Type B pancreatic cell (in vitro differentiated cells): ENCODE results near the gene KIF18B. TPM values are rescaled to one million over a fixed set of nuclear protein-coding genes. Genes with fewer than 3 reads are reported as not detected.

Source experiments
- DNase-seq: peaks from one replicate; pipeline ENCODE4 v3.0.0; 2021; ENCODE audit warnings: mixed read lengths; ENCODE audit not compliant: unreplicated experiment; ENCODE audit errors: extremely low spot score
- H3K27ac Mint-ChIP-seq: 2 replicates; pipeline ENCODE4 v1.8.0; 2021; ENCODE audit warnings: mild to moderate bottlenecking, mixed read lengths
- H3K27me3 Mint-ChIP-seq: 2 replicates; pipeline ENCODE4 v1.8.0; 2021; ENCODE audit warnings: mixed read lengths
- H3K36me3 Mint-ChIP-seq: 2 replicates; pipeline ENCODE4 v1.8.0; 2021; ENCODE audit warnings: mixed read lengths
- H3K4me1 Mint-ChIP-seq: one replicate; pipeline ENCODE4 v1.8.0; 2021; ENCODE audit warnings: mixed read lengths; ENCODE audit not compliant: unreplicated experiment
- H3K4me3 Mint-ChIP-seq: 2 replicates; pipeline ENCODE4 v1.8.0; 2021; ENCODE audit warnings: mild to moderate bottlenecking, mixed read lengths
- H3K9me3 Mint-ChIP-seq: 2 replicates; pipeline ENCODE4 v1.8.0; 2021; ENCODE audit warnings: mixed read lengths
- total RNA-seq: library from RNA; stranded (reverse); gene quantifications from 2 replicates; pipeline ENCODE4 v1.2.1, GENCODE V29; 2021; ENCODE audit warnings: low replicate concordance
- TF ChIP-seq, protein P1 (sequence below): fragments of 200-600 bp; sonication (generic); conservative IDR thresholded peaks from 2 replicates; pipeline ENCODE4 v1.5.0; 2021; ENCODE audit warnings: antibody characterized with exemption, mild to moderate bottlenecking

Gene KIF18B
- total RNA-seq, 1 donor from 2014 or later, result 49.3 TPM

DNA sequence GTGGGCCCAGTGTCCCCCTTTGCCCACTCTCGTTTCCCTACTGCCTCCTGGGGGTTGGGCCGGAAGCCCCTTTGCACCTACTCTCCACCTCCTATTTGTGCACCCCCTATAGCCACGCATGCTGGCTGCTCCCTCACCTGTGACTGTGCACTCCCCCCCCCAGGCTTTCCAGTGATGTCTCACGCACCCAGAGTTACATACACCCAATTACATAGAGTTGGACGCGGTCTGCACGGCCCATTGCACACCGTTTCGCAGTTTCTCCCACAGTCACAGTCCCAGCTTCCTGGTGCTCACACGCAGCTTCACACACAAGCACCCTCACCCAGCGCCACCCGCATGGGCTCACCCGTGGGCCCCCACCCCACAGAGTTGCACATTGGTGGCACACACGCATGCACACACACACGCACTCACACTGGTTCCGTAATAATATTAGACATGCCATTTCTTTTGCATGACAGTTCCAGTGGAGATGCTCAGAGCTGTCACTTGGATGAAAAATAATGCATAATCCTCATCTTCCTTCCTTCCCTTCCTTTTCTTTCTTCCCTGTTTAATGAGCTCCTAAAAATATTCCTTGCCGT is 42.1 kb upstream of the KIF18B start:
- TF ChIP-seq, protein P1, sequence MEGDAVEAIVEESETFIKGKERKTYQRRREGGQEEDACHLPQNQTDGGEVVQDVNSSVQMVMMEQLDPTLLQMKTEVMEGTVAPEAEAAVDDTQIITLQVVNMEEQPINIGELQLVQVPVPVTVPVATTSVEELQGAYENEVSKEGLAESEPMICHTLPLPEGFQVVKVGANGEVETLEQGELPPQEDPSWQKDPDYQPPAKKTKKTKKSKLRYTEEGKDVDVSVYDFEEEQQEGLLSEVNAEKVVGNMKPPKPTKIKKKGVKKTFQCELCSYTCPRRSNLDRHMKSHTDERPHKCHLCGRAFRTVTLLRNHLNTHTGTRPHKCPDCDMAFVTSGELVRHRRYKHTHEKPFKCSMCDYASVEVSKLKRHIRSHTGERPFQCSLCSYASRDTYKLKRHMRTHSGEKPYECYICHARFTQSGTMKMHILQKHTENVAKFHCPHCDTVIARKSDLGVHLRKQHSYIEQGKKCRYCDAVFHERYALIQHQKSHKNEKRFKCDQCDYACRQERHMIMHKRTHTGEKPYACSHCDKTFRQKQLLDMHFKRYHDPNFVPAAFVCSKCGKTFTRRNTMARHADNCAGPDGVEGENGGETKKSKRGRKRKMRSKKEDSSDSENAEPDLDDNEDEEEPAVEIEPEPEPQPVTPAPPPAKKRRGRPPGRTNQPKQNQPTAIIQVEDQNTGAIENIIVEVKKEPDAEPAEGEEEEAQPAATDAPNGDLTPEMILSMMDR, result no peak
- Mint-ChIP-seq H3K27ac (no peak overlapping the region), H3K27me3 (peaks cover 40% of the 10 kb centered on the region), H3K9me3 (no peaks in the 10 kb centered on the region), H3K36me3 (no peaks in the 10 kb centered on the region), H3K4me3 (no peak overlapping the region), H3K4me1 (peaks cover 4% of the 10 kb centered on the region)
- no peak for DNase-seq

DNA sequence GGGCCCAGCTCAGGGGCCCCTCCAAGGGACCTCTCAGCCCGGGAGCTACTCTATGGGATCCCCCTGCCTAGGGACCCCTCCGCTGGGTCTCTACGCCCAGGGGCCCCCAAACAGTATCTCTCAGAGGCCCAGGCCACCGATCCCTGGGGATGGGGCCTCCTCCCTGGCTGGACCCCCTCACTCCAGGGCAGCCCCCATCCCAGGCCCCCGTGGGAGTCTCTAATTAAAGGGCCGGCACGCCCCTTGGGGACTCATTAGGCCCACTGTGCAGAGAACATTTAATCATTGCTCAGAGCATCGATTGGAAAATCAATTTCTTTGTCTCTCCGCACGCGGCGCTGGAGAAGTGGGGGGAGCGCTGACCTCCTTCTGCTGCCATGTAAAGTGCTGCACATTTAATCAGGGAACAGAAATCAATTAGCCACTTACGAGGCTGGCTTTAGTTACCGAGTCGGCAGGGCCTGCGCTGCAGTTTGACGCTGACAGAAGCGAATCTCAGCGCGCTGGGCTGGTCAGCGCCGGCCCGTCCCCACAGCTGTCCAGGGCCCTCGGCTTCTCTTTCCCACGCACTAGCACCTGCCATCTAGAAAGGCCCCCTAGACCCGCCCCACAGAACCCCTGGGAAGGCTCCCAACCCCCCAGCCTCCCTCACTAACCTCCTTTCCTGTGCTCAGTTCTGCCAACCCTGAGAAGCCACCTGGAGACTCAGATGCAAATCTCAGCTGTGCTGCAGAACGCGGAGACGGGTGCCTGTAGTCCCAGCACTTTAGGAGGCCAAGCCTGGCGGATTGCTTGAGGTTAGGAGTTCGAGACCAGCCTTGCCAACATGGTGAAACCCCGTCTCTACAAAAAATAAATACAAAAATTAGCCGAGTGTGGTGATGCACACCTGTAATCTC is 40.7 kb upstream of the KIF18B start:
- peaks cover 4% of the 10 kb centered on the region for H3K4me1 Mint-ChIP-seq
- no peaks in the 10 kb centered on the region for H3K36me3 Mint-ChIP-seq
- TF ChIP-seq, protein P1, result no peak
- H3K27ac Mint-ChIP-seq, result no peak overlapping the region
- H3K9me3 Mint-ChIP-seq, result no peaks in the 10 kb centered on the region
- H3K27me3 Mint-ChIP-seq, result peaks cover 31% of the 10 kb centered on the region
- DNase-seq, result no peak
- H3K4me3 Mint-ChIP-seq, result no peak overlapping the region

DNA sequence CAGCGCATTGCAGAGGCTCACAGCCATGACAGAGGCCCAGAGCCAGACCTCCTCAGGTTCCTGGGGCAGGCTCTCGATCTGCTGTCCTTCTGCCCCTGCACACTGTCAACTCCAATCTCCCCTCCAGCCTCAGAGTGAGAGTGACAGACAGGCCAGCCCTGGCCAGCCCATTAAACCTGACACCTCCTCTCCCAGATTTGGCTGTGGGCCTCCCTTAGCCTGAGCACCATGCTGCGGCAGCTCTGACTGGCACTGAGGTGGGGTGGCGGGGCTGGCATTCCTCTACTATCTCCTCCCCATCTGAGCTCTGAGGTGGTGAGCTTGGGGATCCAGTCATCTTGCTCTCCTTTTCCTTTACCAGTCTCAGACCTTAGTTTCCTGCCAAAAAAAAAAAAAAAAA is 36.0 kb upstream of the KIF18B start:
- Mint-ChIP-seq H3K36me3 (no peaks in the 10 kb centered on the region), H3K4me1 (peaks cover 16% of the 10 kb centered on the region), H3K27me3 (peaks cover 52% of the 10 kb centered on the region), H3K4me3 (no peak overlapping the region), H3K9me3 (no peaks in the 10 kb centered on the region), H3K27ac (no peak overlapping the region)
- TF ChIP-seq, protein P1, result no peak
- no peak for DNase-seq

DNA sequence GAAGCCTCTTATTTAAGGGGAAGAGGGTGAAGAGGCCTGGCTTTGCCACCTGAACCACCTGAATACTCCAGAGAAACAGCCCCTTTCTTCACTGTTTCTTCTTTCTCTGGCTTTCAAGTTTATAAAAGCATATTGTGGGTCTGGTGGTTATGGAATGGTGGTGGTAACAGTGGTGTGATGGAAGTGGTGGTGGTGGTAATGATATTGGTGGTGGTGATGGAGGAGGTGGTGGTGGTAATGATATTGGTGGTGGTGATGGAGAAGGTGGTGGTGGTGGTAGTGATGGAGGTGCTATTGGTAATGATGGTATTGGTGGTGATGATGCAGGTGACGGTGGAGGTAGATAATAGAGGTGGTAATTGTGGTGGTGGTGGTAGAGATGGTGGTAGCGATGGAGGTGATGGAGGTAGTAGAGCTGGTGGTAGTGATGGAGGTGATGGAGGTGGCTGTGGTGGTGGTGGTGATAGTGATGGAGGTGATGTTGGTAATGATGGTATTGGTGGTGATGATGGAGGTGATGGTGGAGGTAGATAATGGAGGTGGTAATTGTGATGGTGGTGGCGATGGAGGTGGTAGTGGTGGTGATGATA is 34.6 kb upstream of the KIF18B start:
- TF ChIP-seq, protein P1, result no peak
- DNase-seq, result no peak
- peaks cover 56% of the 10 kb centered on the region for H3K27me3 Mint-ChIP-seq
- no peaks in the 10 kb centered on the region for H3K36me3 Mint-ChIP-seq
- no peak overlapping the region for H3K4me3 Mint-ChIP-seq
- H3K4me1 Mint-ChIP-seq, result peaks cover 22% of the 10 kb centered on the region
- no peaks in the 10 kb centered on the region for H3K9me3 Mint-ChIP-seq
- no peak overlapping the region for H3K27ac Mint-ChIP-seq

DNA sequence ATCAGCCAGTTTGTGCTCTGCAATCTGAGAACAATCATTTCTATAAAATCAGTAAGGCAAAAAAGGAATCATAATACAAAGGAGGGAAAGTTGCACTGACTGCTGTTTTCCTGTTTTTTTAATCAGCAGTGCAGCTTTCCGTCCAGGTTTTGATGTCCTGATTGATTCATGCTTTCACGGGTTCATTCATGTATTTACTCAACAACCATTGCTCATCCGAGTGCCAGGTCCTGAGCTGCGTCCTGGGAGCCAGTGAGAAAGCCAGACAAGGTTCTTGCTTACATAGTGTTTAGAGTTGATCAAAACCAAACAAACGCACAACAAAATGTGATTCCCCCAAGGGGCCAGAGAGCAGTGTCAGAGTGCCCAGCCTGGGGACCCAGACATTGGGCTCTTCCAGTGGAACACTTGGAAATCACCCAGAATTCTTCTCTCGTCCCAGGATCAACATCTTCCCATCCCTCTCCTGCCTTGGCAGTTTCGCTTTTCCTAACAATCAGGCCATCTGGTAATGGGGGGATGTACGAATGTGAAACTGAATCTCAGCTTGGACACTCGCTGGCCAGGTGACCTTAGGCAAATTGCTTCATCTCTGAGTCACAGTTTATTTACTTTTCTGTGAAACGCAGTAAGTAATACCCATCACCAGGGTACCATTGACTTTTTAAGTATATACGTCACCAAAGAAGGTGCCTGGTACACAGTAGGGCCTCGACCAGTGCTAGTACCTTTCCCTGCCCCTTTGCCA is 33.8 kb upstream of the KIF18B start:
- TF ChIP-seq, protein P1, result no peak
- no peak for DNase-seq

More for the DNA sequence above, 33.8 kb upstream of the KIF18B start:
- Mint-ChIP-seq H3K4me1 (peaks cover 22% of the 10 kb centered on the region), H3K27ac (peak overlapping the region; percentile 4), H3K27me3 (peaks cover 57% of the 10 kb centered on the region), H3K4me3 (peak overlapping the region; percentile 40), H3K36me3 (no peaks in the 10 kb centered on the region), H3K9me3 (no peaks in the 10 kb centered on the region)
